Stimulated activated CD4-positive, alpha-beta T cell treated with anti-CD3 and anti-CD28 coated beads, Interleukin-4, amount 100 ng/mL, for 24 hours (primary cell): ENCODE results near the gene FBXL14.
A peak's percentile ranks its signal among the peaks of the same experiment; 100 is the strongest.

Experiments
- DNase-seq: peaks from one replicate; pipeline ENCODE4 v3.0.0-alpha.2; 2020

Gene FBXL14

DNA sequence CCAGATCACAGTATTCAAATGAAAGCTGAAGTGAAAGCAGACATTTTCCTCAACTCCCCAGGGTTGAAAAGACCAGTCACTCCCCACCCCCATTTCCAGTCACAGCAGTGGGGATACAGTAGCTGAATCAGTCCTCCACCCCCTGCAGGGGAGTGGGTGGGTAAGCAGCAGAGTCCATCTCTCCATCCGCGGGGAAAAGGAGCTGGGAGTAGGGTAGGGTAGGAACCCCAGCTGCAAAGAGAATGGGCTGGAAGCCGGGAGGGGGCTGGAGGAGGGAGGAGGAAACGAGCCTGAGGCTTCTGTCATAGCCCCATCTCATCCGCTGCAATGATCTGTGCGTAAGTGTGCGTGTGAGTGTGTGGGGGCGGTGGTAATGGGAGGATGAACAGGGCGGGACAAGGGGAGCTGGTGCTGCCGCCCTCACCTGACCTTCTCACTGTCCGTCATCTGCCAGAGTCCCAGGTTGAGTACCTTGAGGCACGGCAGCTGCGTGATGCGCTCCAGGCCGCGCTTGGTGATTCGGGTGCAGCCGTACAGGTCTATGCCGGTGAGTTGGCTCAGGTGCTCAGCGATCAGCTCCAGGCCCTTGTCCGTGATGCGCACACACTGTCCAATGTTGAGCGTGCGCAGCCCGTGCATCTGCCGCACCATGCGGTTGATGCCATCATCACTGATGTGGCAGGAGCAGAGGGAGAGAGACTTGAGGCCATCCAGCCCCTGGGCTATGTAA, 1.8 kb downstream of the FBXL14 start:
- DNase-seq = peak; percentile 65

DNA sequence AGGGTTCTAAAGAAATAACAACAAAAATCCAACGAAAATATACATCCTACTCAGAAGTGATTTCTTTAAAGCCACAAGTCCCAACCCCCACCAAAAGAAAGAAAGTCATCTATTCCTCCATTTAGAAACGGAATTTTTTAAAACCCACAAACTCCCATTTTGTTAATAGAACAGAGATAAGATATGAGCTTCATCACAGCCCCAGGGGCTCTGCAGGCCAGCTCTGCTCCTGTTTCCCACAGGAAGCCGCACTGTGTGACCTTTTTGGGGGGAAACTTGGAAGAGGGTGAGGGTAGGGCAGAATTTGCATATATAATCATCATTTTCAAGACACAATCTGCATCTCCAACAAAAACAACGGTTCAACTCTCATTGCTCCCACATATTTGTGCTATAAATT, 2.8 kb downstream of the FBXL14 start:
- DNase-seq = no peak

DNA sequence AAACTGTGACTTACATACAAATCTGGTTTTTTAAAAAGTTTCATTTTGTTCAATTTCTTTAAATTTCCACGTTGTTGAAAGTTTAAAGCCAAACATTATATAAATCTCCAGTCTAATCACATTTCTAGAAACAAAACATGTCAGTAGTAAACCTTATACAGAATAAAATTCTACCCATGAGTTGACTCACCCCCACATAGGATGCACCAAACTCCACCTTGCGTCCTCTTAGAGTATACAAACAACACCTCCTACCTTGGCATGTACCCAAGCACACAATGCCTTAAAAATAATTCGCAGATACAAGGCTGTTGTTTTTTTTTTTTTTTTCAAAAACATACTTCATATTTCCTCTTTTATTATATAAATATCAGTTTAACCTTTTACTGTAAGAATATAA, 3.3 kb downstream of the FBXL14 start:
- DNase-seq = peak; percentile 50

DNA sequence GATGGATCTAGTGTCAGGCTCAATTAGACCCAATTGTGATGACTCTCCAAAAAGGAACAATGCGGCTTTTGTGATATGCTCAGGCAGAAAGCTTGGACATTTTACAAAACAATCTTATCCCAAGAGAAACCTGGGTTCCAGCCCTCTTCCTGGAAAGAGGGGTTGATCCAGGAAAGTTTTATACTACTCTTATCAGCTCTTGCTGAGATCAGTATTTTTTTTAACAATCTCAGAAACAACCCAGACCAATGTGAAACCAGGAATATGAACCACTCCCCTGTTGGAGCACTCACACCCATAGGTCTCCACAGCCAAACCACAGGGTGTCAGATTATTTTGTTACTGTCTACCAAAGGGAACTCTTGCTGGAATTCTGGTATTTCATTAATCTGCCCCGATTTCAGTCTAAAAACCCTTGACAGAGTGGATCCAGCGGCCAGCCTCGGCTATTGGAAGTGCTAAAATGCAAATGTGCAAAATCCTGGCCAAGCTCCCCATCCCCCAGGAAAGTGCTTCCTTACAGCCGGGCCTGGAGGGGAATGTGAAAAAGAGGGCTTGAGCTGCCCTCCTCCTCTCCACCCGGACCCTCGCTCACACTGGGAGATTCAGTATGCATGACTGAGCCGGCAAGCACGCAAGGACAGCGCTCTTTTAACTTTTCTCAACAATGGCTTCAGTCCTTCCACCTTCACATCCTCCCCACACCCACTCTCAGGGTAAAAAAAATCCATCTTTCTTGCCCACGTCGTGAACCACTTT, 4.0 kb downstream of the FBXL14 start:
- DNase-seq = peak; percentile 8

DNA sequence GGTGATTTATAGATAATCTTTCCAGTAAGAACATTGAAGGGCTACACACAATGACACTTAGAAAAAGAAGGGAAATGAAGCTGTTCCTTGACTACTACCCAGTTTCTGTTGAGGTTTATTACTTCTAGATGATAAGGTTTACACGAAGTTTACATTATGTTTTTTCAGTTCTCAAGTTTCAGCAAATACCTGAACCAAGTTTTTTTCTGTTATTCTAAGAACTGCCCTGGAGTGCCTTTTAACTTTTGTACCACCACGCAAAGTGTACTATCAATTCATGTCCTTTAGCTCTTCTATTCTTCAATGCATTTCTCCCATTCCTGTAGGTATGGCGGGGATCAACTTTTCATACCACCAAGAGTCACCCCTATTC, 5.8 kb downstream of the FBXL14 start:
- no peak for DNase-seq

DNA sequence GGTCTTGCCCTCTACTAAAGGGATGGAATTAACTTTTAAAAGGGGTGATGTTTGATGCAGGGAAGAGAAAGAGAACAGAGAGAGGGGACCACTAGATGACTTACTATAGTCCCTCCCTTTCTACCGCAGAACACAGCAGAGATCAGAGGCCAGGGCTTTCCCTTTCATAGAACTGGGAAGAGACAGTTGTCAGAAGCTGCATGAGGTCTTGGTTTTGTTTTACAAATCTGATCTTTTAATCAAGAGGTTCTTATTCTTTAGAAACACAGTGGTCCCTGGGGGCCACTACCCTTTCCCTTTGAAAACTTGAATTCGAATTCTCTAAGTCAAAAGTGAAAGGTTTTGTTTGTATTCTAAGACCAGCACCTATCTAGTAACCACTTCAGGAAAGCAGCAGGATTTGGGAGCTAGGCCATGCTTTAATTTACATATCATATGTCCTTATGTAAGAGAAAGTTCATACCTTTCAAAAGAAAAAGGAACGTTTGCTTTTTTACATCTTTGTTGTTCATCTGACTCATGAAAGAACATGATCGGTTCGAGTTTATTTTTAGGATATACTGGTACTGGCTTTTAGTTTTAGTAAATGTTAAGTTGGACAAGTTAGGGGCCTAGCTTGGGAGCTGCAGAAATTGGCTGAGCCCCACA, 6.3 kb downstream of the FBXL14 start:
- no peak for DNase-seq

DNA sequence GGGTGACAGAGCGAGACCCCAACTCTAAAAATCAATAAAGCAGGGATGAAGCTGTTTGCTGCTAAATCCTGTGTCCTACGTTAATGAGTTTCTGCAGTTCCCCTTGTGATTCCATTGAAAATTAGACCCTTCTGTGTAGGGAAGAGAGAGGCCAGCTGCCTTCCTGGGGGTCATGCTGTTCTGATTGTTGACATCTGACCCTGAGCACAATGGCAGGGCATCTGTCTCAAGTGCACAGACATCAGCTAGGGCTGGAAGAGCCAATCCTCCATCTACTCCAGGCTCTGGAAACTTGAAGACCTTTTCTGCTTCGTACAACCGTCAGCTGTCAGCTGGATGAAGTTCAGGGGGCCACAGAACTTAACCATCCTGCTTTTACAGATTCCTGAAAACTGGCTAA, 10.1 kb downstream of the FBXL14 start:
- no peak for DNase-seq

DNA sequence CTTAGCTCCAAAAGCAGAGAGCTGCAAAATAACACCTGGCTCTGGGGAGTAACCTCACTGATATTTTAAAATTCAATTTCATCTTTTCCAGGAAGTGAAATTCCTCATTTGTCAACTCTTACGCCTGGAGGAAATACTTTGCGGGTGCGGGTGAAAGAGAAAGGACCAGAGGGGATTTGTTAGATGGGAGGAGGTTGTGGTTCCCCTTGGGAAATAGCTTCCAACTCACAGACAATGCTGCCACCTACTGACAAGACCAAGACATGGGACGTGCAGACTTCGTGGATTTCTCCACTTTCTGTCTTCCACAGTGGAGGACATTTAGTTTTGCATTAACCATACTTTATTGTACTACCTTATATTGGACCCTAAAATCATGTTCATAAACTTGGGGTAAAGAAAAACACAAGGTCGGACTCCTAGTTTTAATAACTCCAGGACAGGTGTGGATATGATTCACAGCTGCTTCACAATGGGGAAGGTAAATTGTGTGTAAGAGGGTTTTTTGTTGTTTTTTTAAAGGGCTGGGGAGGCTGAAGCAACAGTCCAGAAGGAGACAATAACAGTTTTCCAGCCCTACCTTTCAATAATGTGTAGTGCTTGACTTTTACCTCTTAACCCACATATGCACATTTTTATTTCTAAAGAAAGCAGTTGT, 10.8 kb downstream of the FBXL14 start:
- DNase-seq = peak; percentile 75

DNA sequence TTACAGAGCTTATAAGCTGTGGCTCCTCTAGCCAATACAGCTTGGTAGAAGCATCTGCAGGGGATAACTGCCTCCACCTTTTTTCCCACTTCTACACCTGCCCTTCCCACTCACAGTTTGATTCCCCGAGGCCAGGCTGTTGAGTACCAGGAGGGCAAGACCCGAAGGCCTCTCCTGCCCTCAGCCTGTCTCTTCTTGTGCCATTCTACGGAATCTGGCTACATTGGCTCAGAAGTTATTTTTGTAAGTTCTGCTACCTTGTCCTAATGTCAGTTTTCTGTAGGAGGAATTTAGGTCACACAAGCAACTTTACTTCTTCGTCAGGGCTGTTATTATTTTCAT, 11.7 kb downstream of the FBXL14 start:
- DNase-seq = no peak

DNA sequence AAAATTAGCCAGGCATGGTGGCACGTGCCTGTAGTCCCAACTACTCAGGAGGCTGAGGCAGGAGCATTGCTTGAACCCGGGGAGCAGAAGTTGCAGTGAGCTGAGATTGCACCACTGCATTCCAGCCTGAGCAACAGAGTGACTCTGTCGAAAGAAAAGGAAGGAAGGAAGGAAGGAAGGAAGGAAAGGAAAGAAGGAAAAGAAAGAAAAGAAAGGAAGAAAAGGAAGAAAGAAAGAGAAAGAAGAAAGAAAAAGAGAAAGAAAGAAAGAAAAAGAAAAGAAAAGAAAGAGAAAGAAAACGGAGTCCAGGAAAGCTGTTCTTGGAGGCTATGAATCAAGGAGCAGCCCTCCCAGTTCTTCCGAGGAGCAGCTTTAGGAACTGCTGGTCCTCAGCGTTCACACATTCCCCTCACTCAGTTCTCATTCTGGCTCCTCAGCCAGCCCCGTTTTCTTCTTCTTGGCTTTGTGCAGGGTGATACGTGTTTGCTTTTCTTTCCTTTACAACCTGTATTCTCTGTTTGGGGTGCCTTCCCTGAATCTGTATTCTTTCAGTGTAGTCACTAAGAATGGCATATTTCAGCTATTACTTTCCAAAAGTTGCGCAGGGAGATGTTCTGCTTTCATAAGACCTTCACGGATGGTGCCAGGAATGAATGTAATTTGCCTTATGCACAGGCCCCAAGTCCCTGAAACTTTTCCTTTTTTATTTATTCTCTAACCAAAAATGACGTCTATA, 12.2 kb downstream of the FBXL14 start:
- DNase-seq = no peak

DNA sequence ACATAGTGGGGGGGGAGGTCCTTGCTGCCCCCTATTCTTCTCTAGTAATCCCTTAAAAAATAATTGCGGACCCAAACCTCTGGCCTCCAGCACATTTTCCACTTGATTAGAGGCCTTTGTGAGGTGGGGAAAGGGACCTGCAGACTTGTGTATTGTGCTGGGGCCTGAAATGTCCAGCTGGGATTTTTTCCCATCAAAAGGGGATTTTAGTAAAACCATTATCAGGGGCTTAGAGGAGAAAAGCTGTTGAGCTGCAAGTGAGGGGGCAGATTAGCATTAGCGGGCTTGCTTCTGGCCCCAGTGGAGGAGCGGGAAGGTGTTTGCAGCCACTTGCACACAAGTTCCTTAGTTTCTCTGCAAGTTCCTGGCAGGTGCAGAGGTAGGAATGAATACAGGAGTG, 13.9 kb downstream of the FBXL14 start:
- DNase-seq = no peak

DNA sequence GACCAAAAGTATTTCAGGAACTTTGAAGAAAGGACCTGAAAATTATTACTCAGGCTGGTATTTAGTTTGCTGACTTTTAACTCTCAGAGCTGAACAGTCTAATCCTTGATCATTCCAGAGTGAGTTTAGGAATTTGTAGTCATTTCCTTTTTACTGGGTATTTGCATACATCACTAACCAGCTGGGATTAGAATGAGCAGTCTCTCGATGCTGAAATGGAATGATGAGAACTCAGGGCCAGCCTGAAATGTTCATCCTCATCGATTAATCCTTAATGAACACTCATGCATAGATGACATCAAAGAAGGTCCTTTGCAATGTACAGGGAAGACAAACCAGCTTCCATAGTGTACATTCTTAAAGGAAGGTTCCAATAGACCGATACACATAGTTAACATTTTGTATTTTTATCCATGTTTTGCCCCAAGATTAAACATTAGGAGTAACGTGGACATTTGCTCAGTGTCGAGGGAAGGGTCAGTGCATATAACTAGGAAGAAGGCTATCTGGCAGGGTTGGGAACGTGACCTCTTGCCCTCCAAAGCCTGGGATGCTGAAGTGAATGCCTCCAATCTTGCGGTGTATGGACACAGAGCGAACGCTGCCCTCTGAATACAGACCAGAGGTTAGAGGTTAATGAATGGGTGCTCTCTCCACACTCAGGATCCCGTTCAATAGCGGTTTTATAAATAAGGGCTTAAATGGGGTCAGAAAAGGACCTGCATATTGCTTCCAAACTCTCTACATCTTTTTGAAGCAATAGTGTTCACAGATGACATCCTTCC, 14.5 kb downstream of the FBXL14 start:
- DNase-seq = no peak

DNA sequence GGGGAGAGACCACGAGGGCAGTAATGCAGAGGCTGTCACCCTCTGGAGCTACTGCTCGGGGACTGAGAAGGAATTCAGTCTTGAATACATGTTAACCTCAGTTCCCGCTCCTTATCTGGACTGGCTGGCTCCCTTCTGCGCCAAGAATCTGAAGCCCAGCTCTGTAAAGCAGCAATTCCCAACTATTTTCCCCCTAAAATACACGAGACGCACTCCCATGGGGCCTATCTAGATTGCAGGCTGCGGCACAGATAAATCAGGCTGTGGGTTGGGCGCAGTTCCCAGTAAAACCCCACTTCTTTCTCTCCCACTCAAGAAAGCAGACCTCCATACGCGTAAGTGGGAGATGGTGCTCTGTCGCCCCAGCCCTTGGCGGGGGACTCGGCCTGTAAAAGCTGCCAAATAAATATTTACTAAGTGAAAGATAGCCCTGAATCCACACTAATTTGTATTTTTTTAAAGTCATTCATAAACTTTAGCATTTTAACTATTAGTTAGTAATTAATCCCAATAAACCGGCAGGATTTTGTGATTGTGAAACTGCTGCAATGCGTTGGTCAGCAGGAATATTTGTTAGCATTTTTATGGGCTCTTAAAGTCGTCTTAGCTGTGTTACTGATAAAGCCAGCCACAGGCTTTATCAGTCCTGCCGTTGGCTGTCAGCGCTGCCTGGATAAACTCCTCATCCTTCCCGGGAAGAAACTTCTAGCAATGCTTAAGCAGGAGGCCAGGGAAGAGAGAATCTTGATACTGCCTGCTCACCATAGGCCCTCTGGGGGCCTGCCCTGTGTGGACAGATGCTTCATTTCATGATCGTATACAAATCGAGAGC, 17.8 kb downstream of the FBXL14 start:
- no peak for DNase-seq

DNA sequence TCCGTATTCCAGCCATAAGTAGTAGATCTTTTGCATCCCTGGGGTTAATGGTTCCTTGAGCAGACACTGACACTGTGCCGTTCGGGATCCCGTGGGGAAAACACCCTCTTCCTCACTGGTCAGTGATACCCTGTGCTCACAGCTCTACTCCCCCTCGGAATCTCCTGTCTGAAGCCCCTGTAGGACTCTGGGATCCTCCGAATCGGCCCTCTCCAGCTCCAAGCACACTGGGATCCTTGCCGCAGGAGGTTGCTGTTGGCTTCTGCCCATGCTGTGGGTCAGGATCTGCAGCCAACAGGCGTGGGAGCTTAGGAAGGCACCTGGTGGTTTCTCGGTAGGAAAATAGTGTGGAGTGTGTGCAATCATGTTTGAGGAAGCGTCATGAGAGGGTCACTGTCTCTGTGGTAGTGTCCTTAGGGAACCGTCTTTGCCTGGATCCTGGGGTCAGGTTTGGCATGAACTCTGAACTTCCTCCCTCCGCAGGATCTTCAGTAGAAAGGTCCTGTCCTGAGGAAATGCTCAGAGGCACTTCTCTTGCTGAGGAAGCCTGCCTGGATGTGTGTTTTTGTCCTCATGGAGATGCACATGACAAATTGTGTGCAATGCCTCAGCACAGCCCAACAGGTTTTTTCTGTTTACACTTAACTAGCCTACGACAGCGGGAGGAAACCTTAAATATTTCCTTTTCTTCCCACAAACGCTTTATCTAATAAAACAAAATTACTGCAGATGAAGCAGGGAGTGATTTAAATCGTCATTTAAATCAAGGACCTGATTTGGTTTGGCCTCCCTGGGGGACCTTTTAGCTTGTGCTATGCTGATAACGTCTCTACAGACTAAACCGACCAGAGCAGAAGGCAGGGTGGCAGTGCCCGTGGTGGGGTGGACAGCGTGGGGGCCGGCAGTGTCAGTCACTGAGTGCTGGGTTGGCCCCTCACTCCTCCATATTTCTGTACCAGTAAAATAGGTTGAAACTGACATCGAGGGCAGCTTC, 18.7 kb downstream of the FBXL14 start:
- DNase-seq = no peak

DNA sequence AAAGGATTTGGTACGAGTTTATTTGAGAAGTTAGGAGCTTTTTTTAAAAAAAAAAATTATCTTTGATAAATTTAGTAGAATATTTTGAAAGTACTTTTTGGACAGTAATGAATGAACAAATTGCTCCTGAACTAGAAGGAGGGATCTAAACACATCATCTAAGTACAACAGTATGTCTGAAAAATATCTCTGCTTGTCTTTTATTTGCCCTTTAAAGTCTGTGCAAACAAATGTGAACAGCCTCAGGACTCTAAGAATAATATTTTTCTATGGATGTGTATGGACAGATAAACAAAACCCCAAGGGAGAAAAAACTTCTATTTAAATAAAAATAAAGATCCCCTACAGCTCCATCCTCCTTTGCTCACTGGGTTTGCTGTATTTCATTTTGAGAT, 19.5 kb downstream of the FBXL14 start:
- DNase-seq = no peak

DNA sequence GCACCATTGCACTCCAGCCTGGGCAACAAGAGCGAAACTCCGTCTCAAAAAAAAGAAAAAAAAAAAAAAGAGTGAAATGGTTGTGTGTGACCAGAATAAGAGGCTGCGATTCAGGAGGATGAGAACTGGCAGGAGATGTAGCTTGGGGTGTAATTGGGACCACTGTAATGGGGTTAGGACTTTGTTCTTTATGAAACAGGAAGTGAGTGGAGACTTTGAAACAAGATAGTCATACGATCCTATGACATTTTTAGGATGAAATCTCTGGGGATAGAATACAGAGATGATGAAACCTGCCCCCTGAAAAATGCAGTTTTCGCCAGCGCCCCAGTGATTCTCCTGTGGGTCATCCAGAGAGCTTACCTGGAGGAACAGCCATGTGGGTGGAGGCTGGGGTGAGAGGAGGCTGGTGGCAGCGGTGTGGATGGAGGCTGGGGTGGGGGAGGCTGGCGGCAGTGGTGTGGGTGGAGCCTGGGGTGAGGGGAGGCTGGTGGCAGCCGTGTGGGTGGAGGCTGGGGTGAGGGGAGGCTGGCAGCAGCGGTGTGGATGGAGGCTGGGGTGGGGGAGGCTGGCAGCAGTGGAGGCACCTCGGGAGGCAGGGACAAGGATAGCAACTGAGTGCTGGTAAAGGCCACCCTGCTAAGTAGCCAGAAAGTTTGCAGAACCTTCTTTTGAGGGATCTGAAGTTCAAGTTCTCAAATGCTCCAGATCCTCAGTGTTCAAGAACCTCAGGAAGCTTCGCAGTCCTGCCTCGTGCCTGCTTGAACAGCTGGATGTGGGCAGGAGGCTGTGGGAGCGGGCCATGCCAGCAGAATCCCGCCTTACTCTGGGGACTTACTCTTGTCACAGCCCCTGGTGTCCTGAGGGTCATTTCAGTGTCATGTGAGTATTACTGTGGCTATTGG, 20.2 kb downstream of the FBXL14 start:
- no peak for DNase-seq

DNA sequence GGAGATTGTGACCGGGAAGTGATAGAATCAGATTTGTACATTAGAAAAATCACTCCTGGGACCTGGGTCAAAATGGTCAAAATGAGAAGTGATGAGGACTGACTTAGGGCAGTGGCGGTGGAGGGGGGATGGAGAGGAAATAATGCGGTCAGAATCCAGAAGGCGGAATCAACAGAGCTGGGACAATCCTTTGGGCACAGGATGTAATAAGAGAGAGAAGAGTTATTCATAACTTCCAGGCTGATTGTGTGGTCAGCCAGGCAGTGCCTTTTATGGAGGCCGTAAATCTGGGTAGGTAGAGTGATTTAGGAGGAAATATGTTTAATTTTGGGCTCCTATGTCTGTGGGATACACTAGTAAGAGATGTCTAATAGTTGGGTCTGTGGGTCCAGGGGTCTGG, 21.6 kb downstream of the FBXL14 start:
- DNase-seq = no peak

DNA sequence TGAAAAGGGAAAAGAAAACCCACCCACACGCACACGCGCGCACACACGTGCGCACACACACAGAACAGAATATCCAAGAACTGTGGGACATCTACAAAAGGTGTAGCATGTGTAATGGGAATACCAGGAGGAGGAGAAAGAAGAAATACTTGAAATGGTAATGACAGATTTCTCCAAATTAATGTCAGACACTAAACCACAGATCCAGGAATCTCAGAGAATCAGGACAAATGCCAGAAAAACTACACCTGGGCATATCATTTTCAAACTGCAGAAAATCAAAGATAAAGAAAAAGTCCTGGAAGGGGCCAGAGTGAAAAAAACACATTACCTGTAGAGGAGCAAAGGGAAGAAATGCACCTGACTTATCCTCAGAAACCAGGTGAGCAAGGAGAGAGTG, 26.5 kb downstream of the FBXL14 start:
- no peak for DNase-seq
